NCI-H2107 treated with DMSO at 0.1 percent for 48 hours (cell line): Measurements from ENCODE around the gene C6orf52.
"Not testable (repeated sequence)": the region's sequence is repeated elsewhere in the genome, so short reads cannot be mapped to it uniquely, and the experiment has no call there.

Source experiments
- DNase-seq: peaks from one replicate; lab custom pipeline; 2025; ENCODE audit not compliant: unreplicated experiment; lab: John Stamatoyannopoulos, UW

Gene C6orf52

GRCh38 chr6:10696655-10697054 is 2.2 kb upstream of the C6orf52 start:
- DNase-seq = no peak

- no peak for DNase-seq
Observed at GRCh38 chr6:10695086-10695657, 756 bp upstream of the C6orf52 start.

- no peak for DNase-seq
Observed at GRCh38 chr6:10692965-10693538, 1.4 kb downstream of the C6orf52 start.

GRCh38 chr6:10690651-10691445 is 3.6 kb downstream of the C6orf52 start:
- DNase-seq = no peak

- DNase-seq = no peak
Observed at GRCh38 chr6:10687582-10687981, 6.8 kb downstream of the C6orf52 start.

GRCh38 chr6:10686901-10687300 is 7.5 kb downstream of the C6orf52 start:
- DNase-seq = no peak

- no peak for DNase-seq
Observed at GRCh38 chr6:10685092-10685915, 9.1 kb downstream of the C6orf52 start.

- DNase-seq = no peak
Observed at GRCh38 chr6:10684618-10685017, 9.8 kb downstream of the C6orf52 start.

- DNase-seq = no peak
Observed at GRCh38 chr6:10682355-10682988, 11.9 kb downstream of the C6orf52 start.

- no peak for DNase-seq
Observed at GRCh38 chr6:10681795-10682194, 12.6 kb downstream of the C6orf52 start.

GRCh38 chr6:10678456-10678855 is 16.0 kb downstream of the C6orf52 start:
- no peak for DNase-seq

GRCh38 chr6:10676403-10676802 is 18.0 kb downstream of the C6orf52 start:
- no peak for DNase-seq

GRCh38 chr6:10668126-10668917 is 26.1 kb downstream of the C6orf52 start:
- no peak for DNase-seq

GRCh38 chr6:10665595-10665994 is 28.8 kb downstream of the C6orf52 start:
- not testable (repeated sequence) for DNase-seq

GRCh38 chr6:10662742-10663141 is 31.7 kb downstream of the C6orf52 start:
- DNase-seq = no peak

- no peak for DNase-seq
Observed at GRCh38 chr6:10662207-10662606, 32.2 kb downstream of the C6orf52 start.

- not testable (repeated sequence) for DNase-seq
Observed at GRCh38 chr6:10660431-10661191, 33.8 kb downstream of the C6orf52 start.

- DNase-seq = no peak
Observed at GRCh38 chr6:10659699-10660348, 34.6 kb downstream of the C6orf52 start.
